SU-DHL-6 (cell line): ENCODE data around the gene CDH13.

Source experiments
- CTCF ChIP-seq: fragments of 200-600 bp; sonication (generic); IDR thresholded peaks from one replicate; pipeline ENCODE4 v1.5.1; 2017; ENCODE audit warnings: antibody characterized with exemption, mild to moderate bottlenecking, low read length, moderate library complexity; ENCODE audit not compliant: insufficient read depth, poor library complexity, severe bottlenecking
- EZH2phosphoT487 ChIP-seq: fragments of 200-600 bp; sonication (generic), shearing (Covaris generic); conservative IDR thresholded peaks from 2 replicates; pipeline ENCODE4 v1.6.1; 2018; ENCODE audit warnings: mild to moderate bottlenecking, antibody characterized with exemption, low read length, moderate library complexity, mixed read lengths

GRCh38 chr16:82819286-82819685 lies 192.5 kb downstream of the CDH13 start:
- TF ChIP-seq CTCF (no peak), EZH2phosphoT487 (no peak)
